ENCODE data around the gene MRC2. TPM values are rescaled to one million over a fixed set of nuclear protein-coding genes. Genes with fewer than 3 reads are reported as not detected.

Gene MRC2
- total and polyA plus RNA-seq, 2 of the 13 experiments (the other 11 are each of a cell fraction or from before 2014, with no cell fraction given), result not detected

GRCh38 chr17:62693616-62694409, 66.3 kb downstream of the MRC2 start:
- POLR2A ChIA-PET, result no interaction called here
- CTCF ChIA-PET (ENCODE audit: low intra/inter-chr PET ratio, low total read pairs), result no interaction called here
- Histone ChIP-seq H3K4me1 (ENCODE audit: insufficient read depth, low read length) (peaks cover 7% of the 10 kb centered on the region), H3K79me2 (ENCODE audit: insufficient read depth, low read length) (no peaks in the 10 kb centered on the region), H3K9ac (ENCODE audit: insufficient read depth, low read depth, low read length) (no peak overlapping the region), H3K4me2 (ENCODE audit: low read depth, low read length) (no peak overlapping the region), H2AFZ (ENCODE audit: low read length) (no peak overlapping the region), H3K36me3 (replicated peaks in 1 of 2; ENCODE audit: control insufficient read depth in 1 of 2, insufficient read depth in 2 of 2, low read length in 2 of 2) (no peaks in the 10 kb centered on the region), H3K27ac (ENCODE audit: extremely low read length, insufficient read depth, low read length) (no peak overlapping the region), H4K20me1 (ENCODE audit: insufficient read depth, low read length) (0 out of 2 replicates have a peak, but pooled peaks cover 7% of the 10 kb centered on the region), H3K4me3 (replicated peaks in 1 of 3; ENCODE audit: insufficient read depth in 1 of 3, low read depth in 2 of 3, low read length in 3 of 3) (no peak overlapping the region), H3K9me3 (ENCODE audit: low read length) (no peaks in the 10 kb centered on the region), H3K27me3 (ENCODE audit: control insufficient read depth in 1 of 2, insufficient read depth in 2 of 2, low read length in 2 of 2) (peaks cover 13 to 45% of the 10 kb centered on the region in 2 experiments)
- no peak for TF ChIP-seq PRDM15 (CRISPR knock-in tag; IDR thresholded peaks at IDR 0.05)
- TF ChIP-seq HMG20B (CRISPR knock-in tag; conservative IDR thresholded peaks at IDR 0.05), result no peak
- TF ChIP-seq, protein P1, sequence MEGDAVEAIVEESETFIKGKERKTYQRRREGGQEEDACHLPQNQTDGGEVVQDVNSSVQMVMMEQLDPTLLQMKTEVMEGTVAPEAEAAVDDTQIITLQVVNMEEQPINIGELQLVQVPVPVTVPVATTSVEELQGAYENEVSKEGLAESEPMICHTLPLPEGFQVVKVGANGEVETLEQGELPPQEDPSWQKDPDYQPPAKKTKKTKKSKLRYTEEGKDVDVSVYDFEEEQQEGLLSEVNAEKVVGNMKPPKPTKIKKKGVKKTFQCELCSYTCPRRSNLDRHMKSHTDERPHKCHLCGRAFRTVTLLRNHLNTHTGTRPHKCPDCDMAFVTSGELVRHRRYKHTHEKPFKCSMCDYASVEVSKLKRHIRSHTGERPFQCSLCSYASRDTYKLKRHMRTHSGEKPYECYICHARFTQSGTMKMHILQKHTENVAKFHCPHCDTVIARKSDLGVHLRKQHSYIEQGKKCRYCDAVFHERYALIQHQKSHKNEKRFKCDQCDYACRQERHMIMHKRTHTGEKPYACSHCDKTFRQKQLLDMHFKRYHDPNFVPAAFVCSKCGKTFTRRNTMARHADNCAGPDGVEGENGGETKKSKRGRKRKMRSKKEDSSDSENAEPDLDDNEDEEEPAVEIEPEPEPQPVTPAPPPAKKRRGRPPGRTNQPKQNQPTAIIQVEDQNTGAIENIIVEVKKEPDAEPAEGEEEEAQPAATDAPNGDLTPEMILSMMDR (CRISPR knock-in tag; IDR thresholded peaks at IDR 0.05), result no peak
- TF ChIP-seq ZNF143 (CRISPR knock-in tag; IDR thresholded peaks at IDR 0.05), result no peak
- TF ChIP-seq AKAP8 (CRISPR knock-in tag; IDR thresholded peaks at IDR 0.05), result no peak
- TF ChIP-seq RCOR2 (CRISPR knock-in tag; IDR thresholded peaks at IDR 0.05), result no peak
- TF ChIP-seq ARID4A (CRISPR knock-in tag; IDR thresholded peaks at IDR 0.05; ENCODE audit: borderline replicate concordance), result no peak
- no peak for TF ChIP-seq FIP1L1 (IDR thresholded peaks at IDR 0.05; ENCODE audit: borderline replicate concordance, insufficient read depth, low read depth, low read length)
- no peak for TF ChIP-seq ZNF451 (CRISPR knock-in tag; IDR thresholded peaks at IDR 0.05)
- no peak for TF ChIP-seq PITX1 (CRISPR knock-in tag; IDR thresholded peaks at IDR 0.05)
- TF ChIP-seq, protein P2, sequence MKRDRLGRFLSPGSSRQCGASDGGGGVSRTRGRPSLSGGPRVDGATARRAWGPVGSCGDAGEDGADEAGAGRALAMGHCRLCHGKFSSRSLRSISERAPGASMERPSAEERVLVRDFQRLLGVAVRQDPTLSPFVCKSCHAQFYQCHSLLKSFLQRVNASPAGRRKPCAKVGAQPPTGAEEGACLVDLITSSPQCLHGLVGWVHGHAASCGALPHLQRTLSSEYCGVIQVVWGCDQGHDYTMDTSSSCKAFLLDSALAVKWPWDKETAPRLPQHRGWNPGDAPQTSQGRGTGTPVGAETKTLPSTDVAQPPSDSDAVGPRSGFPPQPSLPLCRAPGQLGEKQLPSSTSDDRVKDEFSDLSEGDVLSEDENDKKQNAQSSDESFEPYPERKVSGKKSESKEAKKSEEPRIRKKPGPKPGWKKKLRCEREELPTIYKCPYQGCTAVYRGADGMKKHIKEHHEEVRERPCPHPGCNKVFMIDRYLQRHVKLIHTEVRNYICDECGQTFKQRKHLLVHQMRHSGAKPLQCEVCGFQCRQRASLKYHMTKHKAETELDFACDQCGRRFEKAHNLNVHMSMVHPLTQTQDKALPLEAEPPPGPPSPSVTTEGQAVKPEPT (CRISPR knock-in tag; IDR thresholded peaks at IDR 0.05; ENCODE audit: low read depth), result no peak
- no peak for TF ChIP-seq CEBPB (IDR thresholded peaks at IDR 0.05; ENCODE audit: borderline replicate concordance, low read depth, low read length)
- intact Hi-C loops (cut with micrococcal nuclease; ENCODE audit: unreplicated experiment), result no loop called here
- no peak for FAIRE-seq
- no TSS peak for BruUV-seq (replicated peaks)
- in situ Hi-C loops (cut with HindIII; ENCODE audit: extremely low pct_ligation_motif_present, low pct_unique_long_range_greater_than_20kb), result no loop called here
- WGBS (ENCODE audit: low lambda C conversion rate), result 28% methylated on average over 14 of the region's 19 CpGs
- no peak for DNase-seq (ENCODE audit: low spot score)
- no peak for ATAC-seq

Measured in HepG2 (cell line).